Karpas-422 (cell line): ENCODE data around the gene NHSL2. TPM values are rescaled to one million over a fixed set of nuclear protein-coding genes. Genes with fewer than 3 reads are reported as not detected.

Source experiments
- DNase-seq: peaks from one replicate; pipeline ENCODE4 v3.0.0-alpha.2; 2015
- H2AFZ ChIP-seq: fragments of 200-600 bp; sonication (generic); 2 replicates; pipeline ENCODE4 v1.6.1; 2014; ENCODE audit warnings: antibody characterized with exemption, low read length, mixed read lengths
- H3K27ac ChIP-seq: fragments of 200-600 bp; sonication (generic); 2 replicates; pipeline ENCODE4 v1.5.1; 2014; ENCODE audit warnings: mild to moderate bottlenecking, low read length, moderate library complexity
- H3K27me3 ChIP-seq: fragments of 200-600 bp; sonication (generic); 2 replicates; pipeline ENCODE4 v1.6.1; 2014; ENCODE audit warnings: low read length, mixed read lengths
- H3K36me3 ChIP-seq: fragments of 200-600 bp; sonication (generic); 2 replicates; pipeline ENCODE4 v1.6.1; 2014; ENCODE audit warnings: low read length, mixed read lengths; ENCODE audit not compliant: insufficient read depth
- H3K4me1 ChIP-seq: fragments of 200-600 bp; sonication (generic); 2 replicates; pipeline ENCODE4 v1.6.1; 2014; ENCODE audit warnings: mild to moderate bottlenecking, low read length, mixed read lengths
- H3K4me2 ChIP-seq: fragments of 200-600 bp; sonication (generic); 2 replicates; pipeline ENCODE4 v1.6.1; 2014; ENCODE audit warnings: low read length, low read depth, mild to moderate bottlenecking; ENCODE audit not compliant: poor library complexity, severe bottlenecking
- H3K4me3 ChIP-seq: fragments of 200-600 bp; sonication (generic); 2 replicates; pipeline ENCODE4 v1.5.1; 2014; ENCODE audit warnings: mild to moderate bottlenecking, antibody characterized with exemption, low read length, mixed read lengths
- H3K79me2 ChIP-seq: fragments of 200-600 bp; sonication (generic); 2 replicates; pipeline ENCODE4 v1.6.1; 2014; ENCODE audit warnings: mild to moderate bottlenecking, low read length, mixed read lengths
- H3K9ac ChIP-seq: fragments of 200-600 bp; sonication (generic); 2 replicates; pipeline ENCODE4 v1.6.0; 2014; ENCODE audit warnings: low read length
- H3K9me2 ChIP-seq: fragments of 200-600 bp; sonication (generic), shearing (Covaris generic); replicated peaks from 2 replicates; pipeline ENCODE4 v1.6.0; 2014; ENCODE audit warnings: mild to moderate bottlenecking, low read length, moderate library complexity; ENCODE audit not compliant: insufficient read depth
- H3K9me3 ChIP-seq: fragments of 300-700, 200-600 bp; sonication (generic); 2 replicates; pipeline ENCODE4 v1.6.1; 2014; ENCODE audit warnings: low read length, mixed read lengths
- H4K20me1 ChIP-seq: fragments of 200-600 bp; sonication (generic); 2 replicates; pipeline ENCODE4 v1.6.1; 2014; ENCODE audit warnings: mild to moderate bottlenecking, antibody characterized with exemption, low read length, low read depth; ENCODE audit not compliant: insufficient read depth
- total RNA-seq: library from RNA; depleted of rRNA; stranded (reverse); fragments of >200 nt; shearing (Covaris generic); gene quantifications from 2 replicates; pipeline ENCODE4 v1.2.3, GENCODE V29; 2014; ENCODE audit warnings: low replicate concordance

NHSL2 gene
- total RNA-seq, 1 experiment from 2014 or later, result not detected

DNA sequence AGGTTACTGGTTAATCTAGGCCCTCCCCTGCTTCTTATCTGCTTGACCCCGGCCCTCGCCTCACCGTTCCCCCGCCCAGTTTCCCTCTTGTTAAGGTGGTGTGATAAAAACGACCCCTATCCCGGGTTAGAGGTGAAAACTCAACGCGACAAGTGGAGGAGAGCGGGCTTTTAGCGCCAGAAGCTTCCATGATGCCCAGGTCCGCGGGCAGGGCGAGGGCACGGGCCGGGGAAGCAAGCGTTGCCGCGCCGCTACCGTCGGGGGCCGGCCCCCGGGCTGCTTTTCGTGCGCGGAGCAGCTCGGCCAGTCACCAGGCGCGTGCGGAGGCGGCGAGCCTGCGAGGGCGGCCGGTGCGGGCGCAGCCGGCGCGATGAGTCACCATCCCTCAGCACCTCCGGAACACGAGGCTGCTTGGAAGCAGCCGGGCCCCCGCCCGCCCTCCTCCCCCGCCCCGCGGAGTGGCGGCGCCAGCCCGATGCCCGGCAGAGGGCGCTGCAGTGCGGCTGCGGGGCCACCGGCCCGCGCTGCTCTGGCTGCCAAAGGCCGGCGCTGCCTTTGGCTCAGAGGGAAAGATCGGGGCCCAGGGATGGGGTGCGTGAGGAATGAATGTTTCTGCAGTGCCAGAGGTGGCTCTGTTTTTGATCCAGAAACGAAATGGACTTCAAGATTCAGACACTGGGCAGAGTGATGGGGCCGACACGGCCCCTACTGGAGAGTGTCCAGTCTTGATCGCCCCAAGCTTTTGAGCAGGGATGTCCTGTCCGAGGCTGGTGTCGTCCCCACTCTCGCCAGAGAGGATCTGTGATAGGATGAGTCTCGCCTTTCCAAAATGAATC lies 107.8 kb downstream of the NHSL2 start:
- Histone ChIP-seq H3K4me2 (peak overlapping the region; percentile 42), H3K27me3 (no peaks in the 10 kb centered on the region; the same call in 1 of the 2 replicates), H3K9ac (no peak overlapping the region; the same call in 1 of the 2 replicates), H4K20me1 (no peaks in the 10 kb centered on the region), H3K4me1 (no peaks in the 10 kb centered on the region), H3K9me3 (no peaks in the 10 kb centered on the region), H3K9me2 (no peaks in the 10 kb centered on the region), H3K27ac (no peak overlapping the region), H3K36me3 (no peaks in the 10 kb centered on the region), H3K4me3 (no peak overlapping the region; the same call in 1 of the 2 replicates), H2AFZ (no peak overlapping the region), H3K79me2 (no peaks in the 10 kb centered on the region)
- DNase-seq, result peak; percentile 77

DNA sequence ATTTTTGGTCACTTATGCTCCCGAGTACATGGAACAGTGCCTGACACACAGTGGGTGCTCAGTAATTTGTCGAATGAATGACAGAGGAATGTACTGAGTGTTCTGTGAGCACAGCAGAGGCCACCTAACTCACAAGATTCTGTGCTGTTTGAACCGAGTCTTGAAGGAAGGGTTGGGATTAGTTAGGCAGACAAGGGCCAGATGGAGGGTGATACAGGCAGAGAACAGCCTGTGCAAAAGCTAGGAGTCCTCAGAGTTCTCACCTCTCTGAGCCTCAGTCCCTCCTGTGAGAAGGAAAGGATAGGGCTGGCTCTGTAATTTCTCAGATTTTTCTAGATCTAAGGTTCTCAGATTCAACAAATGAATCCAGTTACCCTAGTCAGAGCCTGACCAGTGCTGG lies 108.8 kb downstream of the NHSL2 start:
- no peak overlapping the region for H3K4me3 ChIP-seq
- no peaks in the 10 kb centered on the region for H3K36me3 ChIP-seq
- H3K9me3 ChIP-seq, result no peaks in the 10 kb centered on the region
- no peaks in the 10 kb centered on the region for H3K79me2 ChIP-seq
- peak; percentile 9 for DNase-seq
- no peaks in the 10 kb centered on the region for H4K20me1 ChIP-seq
- H3K27me3 ChIP-seq, result no peaks in the 10 kb centered on the region; the same call in 1 of the 2 replicates
- no peak overlapping the region for H3K9ac ChIP-seq
- no peak overlapping the region for H3K27ac ChIP-seq
- no peaks in the 10 kb centered on the region for H3K4me1 ChIP-seq
- H2AFZ ChIP-seq, result no peak overlapping the region
- H3K4me2 ChIP-seq, result no peak overlapping the region
- no peaks in the 10 kb centered on the region for H3K9me2 ChIP-seq

DNA sequence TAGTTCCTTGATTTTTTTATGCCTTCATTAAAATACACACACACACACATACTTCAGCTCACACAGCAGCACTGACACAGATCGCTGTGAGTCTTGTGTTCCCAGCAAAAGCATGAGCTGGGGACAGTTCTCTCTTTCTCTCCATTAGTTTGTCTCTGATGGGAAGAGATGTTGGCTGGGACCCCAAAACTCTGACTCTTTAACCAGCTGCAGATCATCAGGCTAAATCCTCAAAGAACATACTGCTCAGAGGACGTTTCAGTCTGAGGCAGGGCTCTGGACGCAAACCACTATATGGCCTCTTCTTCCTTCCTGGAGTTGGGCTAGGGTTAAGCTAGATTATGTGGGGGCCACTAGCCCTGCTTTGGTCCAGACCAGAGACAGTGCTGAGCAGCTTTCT lies 109.6 kb downstream of the NHSL2 start:
- Histone ChIP-seq H3K4me1 (no peaks in the 10 kb centered on the region), H3K9ac (no peak overlapping the region)

GRCh38 chrX:72020788-72021187 lies 110.1 kb downstream of the NHSL2 start:
- no peaks in the 10 kb centered on the region for H4K20me1 ChIP-seq
- H3K4me2 ChIP-seq, result no peak overlapping the region
- DNase-seq, result no peak
- H3K27me3 ChIP-seq, result no peaks in the 10 kb centered on the region
- H3K9ac ChIP-seq, result no peak overlapping the region
- H3K4me3 ChIP-seq, result no peak overlapping the region
- H3K9me3 ChIP-seq, result no peaks in the 10 kb centered on the region
- no peaks in the 10 kb centered on the region for H3K4me1 ChIP-seq
- no peaks in the 10 kb centered on the region for H3K9me2 ChIP-seq
- H2AFZ ChIP-seq, result no peak overlapping the region
- H3K27ac ChIP-seq, result no peak overlapping the region
- H3K36me3 ChIP-seq, result no peaks in the 10 kb centered on the region
- no peaks in the 10 kb centered on the region for H3K79me2 ChIP-seq

More for the DNA sequence above, 109.6 kb downstream of the NHSL2 start:
- Histone ChIP-seq H3K4me3 (no peak overlapping the region), H3K9me3 (no peaks in the 10 kb centered on the region), H3K27ac (no peak overlapping the region), H4K20me1 (no peaks in the 10 kb centered on the region), H3K4me2 (no peak overlapping the region), H3K27me3 (no peaks in the 10 kb centered on the region), H2AFZ (no peak overlapping the region), H3K79me2 (no peaks in the 10 kb centered on the region), H3K36me3 (no peaks in the 10 kb centered on the region), H3K9me2 (no peaks in the 10 kb centered on the region)
- no peak for DNase-seq

DNA sequence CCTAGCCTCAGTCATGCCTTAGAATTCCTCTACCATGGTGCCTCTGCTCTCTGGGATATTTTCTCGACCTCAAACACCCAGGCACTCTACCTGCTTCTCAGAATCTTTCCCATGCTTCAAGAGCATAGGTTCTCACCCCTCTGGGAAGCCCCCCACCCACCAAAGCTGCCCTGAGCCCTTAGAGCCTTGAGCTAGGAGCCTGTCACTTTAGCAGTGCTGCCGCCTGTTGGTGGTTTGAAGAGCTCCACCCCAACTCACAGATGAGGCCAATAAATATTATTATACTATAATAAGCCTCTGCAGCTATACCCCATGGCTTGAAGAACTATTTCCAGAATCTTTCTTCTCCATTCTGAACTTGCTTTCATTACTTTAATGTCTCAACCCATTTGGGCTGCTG lies 111.3 kb downstream of the NHSL2 start:
- no peaks in the 10 kb centered on the region for H4K20me1 ChIP-seq
- DNase-seq, result peak; percentile 68
- H3K4me3 ChIP-seq, result no peak overlapping the region
- H3K9ac ChIP-seq, result no peak overlapping the region
- no peaks in the 10 kb centered on the region for H3K79me2 ChIP-seq
- H2AFZ ChIP-seq, result no peak overlapping the region
- no peak overlapping the region for H3K4me2 ChIP-seq
- H3K27ac ChIP-seq, result no peak overlapping the region
- no peaks in the 10 kb centered on the region for H3K27me3 ChIP-seq
- H3K9me3 ChIP-seq, result no peaks in the 10 kb centered on the region
- no peaks in the 10 kb centered on the region for H3K4me1 ChIP-seq
- no peaks in the 10 kb centered on the region for H3K9me2 ChIP-seq
- H3K36me3 ChIP-seq, result no peaks in the 10 kb centered on the region

GRCh38 chrX:72023071-72023470 lies 112.4 kb downstream of the NHSL2 start:
- no peak for DNase-seq
- no peak overlapping the region for H3K4me3 ChIP-seq
- H3K9me3 ChIP-seq, result no peaks in the 10 kb centered on the region
- no peak overlapping the region for H3K4me2 ChIP-seq
- no peaks in the 10 kb centered on the region for H3K36me3 ChIP-seq
- no peak overlapping the region for H2AFZ ChIP-seq
- no peak overlapping the region for H3K9ac ChIP-seq
- H4K20me1 ChIP-seq, result no peaks in the 10 kb centered on the region
- no peaks in the 10 kb centered on the region for H3K79me2 ChIP-seq
- H3K9me2 ChIP-seq, result no peaks in the 10 kb centered on the region
- H3K27me3 ChIP-seq, result no peaks in the 10 kb centered on the region
- H3K27ac ChIP-seq, result no peak overlapping the region
- no peaks in the 10 kb centered on the region for H3K4me1 ChIP-seq

GRCh38 chrX:72025236-72025770 lies 114.7 kb downstream of the NHSL2 start:
- no peak overlapping the region for H3K9ac ChIP-seq
- no peaks in the 10 kb centered on the region for H3K4me1 ChIP-seq
- H3K27me3 ChIP-seq, result no peaks in the 10 kb centered on the region
- H4K20me1 ChIP-seq, result no peaks in the 10 kb centered on the region
- no peak overlapping the region for H2AFZ ChIP-seq
- no peaks in the 10 kb centered on the region for H3K36me3 ChIP-seq
- DNase-seq, result peak; percentile 10
- no peaks in the 10 kb centered on the region for H3K9me2 ChIP-seq
- no peak overlapping the region for H3K27ac ChIP-seq
- no peak overlapping the region for H3K4me3 ChIP-seq
- H3K79me2 ChIP-seq, result no peaks in the 10 kb centered on the region
- no peak overlapping the region for H3K4me2 ChIP-seq
- H3K9me3 ChIP-seq, result no peaks in the 10 kb centered on the region

GRCh38 chrX:72026341-72027023 lies 115.8 kb downstream of the NHSL2 start:
- peak; percentile 19 for DNase-seq
- Histone ChIP-seq H3K9me2 (no peaks in the 10 kb centered on the region), H3K27ac (no peak overlapping the region), H2AFZ (no peak overlapping the region), H3K4me1 (no peaks in the 10 kb centered on the region), H4K20me1 (no peaks in the 10 kb centered on the region), H3K4me2 (no peak overlapping the region), H3K4me3 (no peak overlapping the region), H3K27me3 (no peaks in the 10 kb centered on the region), H3K9me3 (no peaks in the 10 kb centered on the region), H3K36me3 (no peaks in the 10 kb centered on the region), H3K9ac (no peak overlapping the region), H3K79me2 (no peaks in the 10 kb centered on the region)
